Heart left ventricle (tissue), 16 donors: ENCODE results near the gene CLEC16A. TPM values are rescaled to one million over a fixed set of nuclear protein-coding genes. Genes with fewer than 3 reads are reported as not detected.

ENCODE experiments used
- ATAC-seq, 4 donors: fragments of 200-7000 bp; cut with Tn5 transposase; one replicate each; pipeline ENCODE4 v1.9.1; 2020 to 2022; ENCODE audit warnings: moderate library complexity in 4 of 4, mild to moderate bottlenecking in 3 of 4, moderate number of reproducible peaks in 1 of 4
- DNase-seq, 5 donors: peaks; one replicate each; pipeline ENCODE4 v3.0.0-alpha.2; 2020
- H3K27ac ChIP-seq, 12 donors: fragments of 200-600 bp; sonication (generic) in 4 of 12; one replicate each; pipeline versions ENCODE4 v1.5.0 to v1.8.0; 2016 to 2022; ENCODE audit warnings: mild to moderate bottlenecking in 2 of 12
- H3K27me3 ChIP-seq, 9 donors: fragments of 200-600 bp; sonication (generic) in 2 of 9; one replicate each; pipeline versions ENCODE4 v1.5.1 to v1.8.0; 2016 to 2022; ENCODE audit warnings: mild to moderate bottlenecking in 3 of 9
- H3K36me3 ChIP-seq, 9 donors: fragments of 200-600 bp; sonication (generic) in 2 of 9; one replicate each; pipeline versions ENCODE4 v1.5.0 to v1.8.0; 2018 to 2022; ENCODE audit warnings: mild to moderate bottlenecking in 2 of 9
- H3K4me1 ChIP-seq, 12 donors: fragments of 200-600 bp; sonication (generic) in 4 of 12; one replicate each; pipeline versions ENCODE4 v1.5.0 to v1.8.0; 2016 to 2022; ENCODE audit warnings: mild to moderate bottlenecking in 3 of 12
- H3K4me3 ChIP-seq, 12 donors: fragments of 200-600 bp; sonication (generic) in 4 of 12; one replicate each; pipeline versions ENCODE4 v1.5.0 to v1.8.0; 2017 to 2022; ENCODE audit warnings: mild to moderate bottlenecking in 9 of 12, moderate library complexity in 4 of 12
- H3K9me3 ChIP-seq, 12 donors: fragments of 200-600 bp; sonication (generic) in 4 of 12; one replicate each; pipeline versions ENCODE4 v1.5.0 to v1.8.0; 2016 to 2022; ENCODE audit warnings: mild to moderate bottlenecking in 1 of 12
- POLR2A ChIP-seq, 2 donors: fragments of 450-650 bp; IDR thresholded peaks; one replicate each; pipeline ENCODE4 v1.6.1; 2017; ENCODE audit warnings: antibody characterized with exemption in 2 of 2, mild to moderate bottlenecking in 2 of 2, moderate library complexity in 2 of 2
- WGBS, 4 donors: extraction: QIAGEN DNeasy Blood & Tissue Kit in 2 of 4; methylation state at CpG; one replicate each; pipeline versions ENCODE4 v1.1.5 to v1.1.7; 2013 to 2018; 5-methylcytosine and 5-hydroxymethylcytosine counted together
- intact Hi-C, 10 donors: fragments of 100-400 bp; cut with DNase I; formaldehyde crosslinking; loops; one replicate each; pipeline versions ENCODE4 v1.11.1 to v1.14.2; 2022
- polyA plus RNA-seq, 2 donors: library from polyadenylated mRNA; stranded (reverse); fragments of 200-250 nt; gene quantifications; one replicate each; pipeline ENCODE4 v1.2.3, GENCODE V29; 2013
- total RNA-seq, 9 donors: library from RNA; depleted of rRNA in 2 of 9; stranded (reverse); fragments of >200 nt in 2 of 9; fragmentation: NEBNext Ultra II Directional in 3 of 9; extraction: Animal tissue kit (Norgen Biotek cat#: 25700) in 3 of 9; gene quantifications; one replicate each; pipeline versions ENCODE4 v1.1.0 to v1.2.4, GENCODE V29; 2016 to 2023
- TF ChIP-seq, protein P1 (sequence below), 12 donors: fragments of 200-600 bp; sonication (generic) in 4 of 12; IDR thresholded peaks; one replicate each; pipeline versions ENCODE4 v1.5.0 to v1.8.0; 2018 to 2022; ENCODE audit warnings: antibody characterized with exemption in 12 of 12, mild to moderate bottlenecking in 5 of 12
- donor health status: ischemic (EF 13 %, LVEDD 7.1; RV severe dilation, severe dysfunction).
- donor health status: healthy with polysubstance abuse.
- donor health status: DM: no; HTN: yes; CAD: no.
- donor health status: DM: no; HTN: no; CAD: no.
- donor health status: ischemic (EF 25% LVEDD 6.9; RV normal size, moderate dysfunction).
- donor health status: ischemic (EF 25% LVEDD 5.7; RV mildly dilated, moderate dysfunction).
- donor health status: healthy.
- donor health status: DM: yes; HTN: yes; CAD: no.
- donor health status: ischemic (EF 35%, LVEDD 5.7; RV mildly dilated, moderate dysfunction).
- donor health status: nonischemic (EF 11% LVEDD 7.7; RV severe dilation, severe dysfunction).
- donor health status: DM: yes; HTN: yes; CAD: no.
- donor health status: PGD.
- donor health status: ischemic (EF 29% LVEDD 5.4; RV normal size, mild dysfunction).
- donor health status: nonischemic (EF 23%, LVEDD 6.1; RV moderate dilation, normal function).

The CLEC16A gene
- total and polyA plus RNA-seq, 11 donors, result 13.8 to 41.1 (median 23.7) TPM

GRCh38 chr16:10994571-10994970 lies 50.2 kb downstream of the CLEC16A start:
- TF ChIP-seq, protein P1, sequence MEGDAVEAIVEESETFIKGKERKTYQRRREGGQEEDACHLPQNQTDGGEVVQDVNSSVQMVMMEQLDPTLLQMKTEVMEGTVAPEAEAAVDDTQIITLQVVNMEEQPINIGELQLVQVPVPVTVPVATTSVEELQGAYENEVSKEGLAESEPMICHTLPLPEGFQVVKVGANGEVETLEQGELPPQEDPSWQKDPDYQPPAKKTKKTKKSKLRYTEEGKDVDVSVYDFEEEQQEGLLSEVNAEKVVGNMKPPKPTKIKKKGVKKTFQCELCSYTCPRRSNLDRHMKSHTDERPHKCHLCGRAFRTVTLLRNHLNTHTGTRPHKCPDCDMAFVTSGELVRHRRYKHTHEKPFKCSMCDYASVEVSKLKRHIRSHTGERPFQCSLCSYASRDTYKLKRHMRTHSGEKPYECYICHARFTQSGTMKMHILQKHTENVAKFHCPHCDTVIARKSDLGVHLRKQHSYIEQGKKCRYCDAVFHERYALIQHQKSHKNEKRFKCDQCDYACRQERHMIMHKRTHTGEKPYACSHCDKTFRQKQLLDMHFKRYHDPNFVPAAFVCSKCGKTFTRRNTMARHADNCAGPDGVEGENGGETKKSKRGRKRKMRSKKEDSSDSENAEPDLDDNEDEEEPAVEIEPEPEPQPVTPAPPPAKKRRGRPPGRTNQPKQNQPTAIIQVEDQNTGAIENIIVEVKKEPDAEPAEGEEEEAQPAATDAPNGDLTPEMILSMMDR (IDR thresholded peaks at IDR 0.05), result no peak
- TF ChIP-seq POLR2A (IDR thresholded peaks at IDR 0.05), result no peak
- ATAC-seq (no peak), DNase-seq (no peak)
- H3K9me3 ChIP-seq, result no peaks in the 10 kb centered on the region
- intact Hi-C loops, result loop anchor here in 1 of 10 donors (10.0 kb wide), 1 partner anchor 90 kb away; no protein-coding TSS in a partner anchor
- no peak overlapping the region for H3K4me3 ChIP-seq
- 93 to 100% (median 94%) methylated on average over 4 to 6 of the region's 6 CpGs for WGBS, 4 donors
- peaks cover 0 to 10% (median 1%) of the 10 kb centered on the region in 12 donors for H3K4me1 ChIP-seq
- H3K36me3 ChIP-seq, result peaks cover 0 to 65% (median 31%) of the 10 kb centered on the region in 9 donors
- H3K27ac ChIP-seq, result no peak overlapping the region
- no peaks in the 10 kb centered on the region for H3K27me3 ChIP-seq

DNA sequence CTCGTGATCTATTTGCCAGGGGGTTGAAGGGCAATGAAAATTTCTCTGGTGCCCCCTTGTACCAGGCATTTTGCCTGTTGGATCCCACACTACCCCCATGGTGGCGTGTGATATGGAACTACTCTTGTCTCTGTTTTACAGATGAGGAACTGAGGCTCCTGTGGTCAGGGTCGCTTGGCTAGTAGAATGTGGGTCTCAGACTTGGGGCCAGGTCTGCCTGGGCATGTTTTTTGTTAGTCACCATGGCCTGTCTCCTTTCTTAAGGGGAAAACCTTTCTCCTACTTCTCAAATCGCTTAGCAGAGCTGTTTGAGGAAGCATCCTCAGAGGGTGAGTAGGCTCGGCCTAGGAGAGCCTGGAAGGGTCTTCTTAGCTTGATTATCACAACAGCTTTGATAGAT lies 51.2 kb downstream of the CLEC16A start:
- H3K27me3 ChIP-seq, result no peaks in the 10 kb centered on the region
- H3K36me3 ChIP-seq, result peaks cover 0 to 61% (median 29%) of the 10 kb centered on the region in 9 donors
- ATAC-seq, result no peak
- intact Hi-C loops, result loop anchor here in 1 of 10 donors (10.0 kb wide), 1 partner anchor 89 kb away; no protein-coding TSS in a partner anchor
- H3K27ac ChIP-seq, result no peak overlapping the region
- H3K4me3 ChIP-seq, result no peak overlapping the region
- 92 to 94% (median 93%) methylated on average over 5 of the region's 5 CpGs for WGBS, 4 donors
- H3K9me3 ChIP-seq, result no peaks in the 10 kb centered on the region
- DNase-seq, result no peak
- no peak for TF ChIP-seq POLR2A (IDR thresholded peaks at IDR 0.05)
- TF ChIP-seq, protein P1 (IDR thresholded peaks at IDR 0.05), result no peak
- peaks cover 0 to 10% (median 1%) of the 10 kb centered on the region in 12 donors for H3K4me1 ChIP-seq

DNA sequence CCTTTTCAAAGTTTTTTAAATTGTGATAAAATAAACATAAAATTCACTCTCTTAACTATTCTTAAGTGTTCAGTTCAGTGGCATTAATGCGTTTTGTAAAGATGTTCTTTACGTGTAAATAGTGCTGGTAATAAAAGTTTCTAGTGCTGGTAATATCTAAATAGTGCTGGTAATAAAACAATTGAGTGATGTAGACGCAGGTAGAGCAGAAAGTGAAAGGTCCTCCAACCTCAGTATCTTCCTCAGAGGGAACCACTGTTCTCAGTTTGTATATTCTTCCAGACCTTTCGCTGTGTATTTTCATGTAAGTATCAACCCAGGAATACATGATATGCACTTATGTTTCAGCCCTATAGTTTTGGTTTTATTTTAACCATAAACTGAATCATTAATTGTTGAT lies 53.1 kb downstream of the CLEC16A start:
- no peaks in the 10 kb centered on the region for H3K27me3 ChIP-seq
- H3K4me3 ChIP-seq, result no peak overlapping the region
- intact Hi-C loops, result loop anchor here in 1 of 10 donors (10.0 kb wide), 1 partner anchor 87 kb away; no protein-coding TSS in a partner anchor
- ATAC-seq (no peak), DNase-seq (no peak)
- 93 to 96% (median 95%) methylated on average over 4 of the region's 4 CpGs for WGBS, 4 donors
- peaks cover 0 to 9% (median under 1%) of the 10 kb centered on the region in 12 donors for H3K4me1 ChIP-seq
- TF ChIP-seq POLR2A (IDR thresholded peaks at IDR 0.05), result no peak
- TF ChIP-seq, protein P1 (IDR thresholded peaks at IDR 0.05), result no peak
- no peaks in the 10 kb centered on the region for H3K9me3 ChIP-seq
- H3K27ac ChIP-seq, result no peak overlapping the region
- peaks cover 0 to 67% (median 29%) of the 10 kb centered on the region in 9 donors for H3K36me3 ChIP-seq

GRCh38 chr16:10999300-10999699 lies 54.9 kb downstream of the CLEC16A start:
- 64 to 82% (median 76%) methylated on average over 3 of the region's 3 CpGs for WGBS, 4 donors
- Histone ChIP-seq H3K27me3 (no peaks in the 10 kb centered on the region), H3K9me3 (no peaks in the 10 kb centered on the region), H3K27ac (no peak overlapping the region), H3K4me3 (no peak overlapping the region), H3K4me1 (peaks cover 0 to 2% (median 0%) of the 10 kb centered on the region in 12 donors), H3K36me3 (peaks cover 0 to 71% (median 35%) of the 10 kb centered on the region in 9 donors)
- TF ChIP-seq, protein P1 (IDR thresholded peaks at IDR 0.05), result no peak
- TF ChIP-seq POLR2A (IDR thresholded peaks at IDR 0.05), result no peak
- DNase-seq, result no peak
- intact Hi-C loops, result loop anchor here in 1 of 10 donors (10.0 kb wide), 1 partner anchor 86 kb away; no protein-coding TSS in a partner anchor
- ATAC-seq, result no peak
